Kidney capillary endothelial cell (primary cell): ENCODE data around the gene INSC.
A peak's percentile ranks its signal among the peaks of the same experiment; 100 is the strongest.

ENCODE experiments used
- DNase-seq: peaks from one replicate; pipeline ENCODE4 v3.0.0-alpha.2; 2018; ENCODE audit warnings: low spot score

The INSC gene

DNA sequence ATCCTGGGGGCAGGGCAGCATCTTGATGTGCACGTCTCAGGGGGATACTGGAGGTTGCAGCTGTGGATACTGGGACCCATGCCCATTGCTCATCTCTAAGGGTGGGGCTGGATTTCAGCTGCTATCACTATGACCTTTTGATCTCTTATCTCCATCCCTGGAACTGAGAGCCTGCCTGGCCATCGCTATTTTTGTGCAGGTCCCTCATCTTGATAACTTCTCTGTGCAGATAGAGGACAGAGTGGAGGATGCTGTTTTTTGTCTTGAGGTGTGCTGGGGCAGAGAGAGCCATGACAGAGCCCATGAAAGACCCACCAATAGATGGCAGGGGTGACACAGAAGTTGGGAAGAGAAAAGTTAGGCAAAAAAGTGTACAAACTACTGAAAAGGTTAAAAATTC lies 5.1 kb upstream of the INSC start:
- no peak for DNase-seq

DNA sequence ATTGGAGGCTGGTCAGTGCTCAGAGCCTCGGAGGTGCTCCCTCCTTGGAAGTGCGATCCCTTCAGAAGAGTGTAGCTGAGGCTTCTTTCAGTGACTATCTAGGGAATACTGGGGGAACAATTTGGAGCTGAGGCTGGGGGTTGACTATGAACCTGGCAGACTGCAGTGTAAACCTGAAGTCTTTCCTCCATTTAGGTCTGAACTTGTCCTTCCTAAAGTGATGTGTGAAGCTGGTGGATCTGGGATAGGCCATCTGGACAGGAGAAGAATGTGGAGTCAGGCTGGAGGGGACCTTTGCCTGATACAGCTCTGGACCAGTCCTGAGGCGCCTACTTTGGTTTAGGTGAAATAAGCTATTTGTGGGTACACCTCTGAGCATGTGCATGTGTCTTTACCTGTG lies 3.5 kb upstream of the INSC start:
- no peak for DNase-seq

DNA sequence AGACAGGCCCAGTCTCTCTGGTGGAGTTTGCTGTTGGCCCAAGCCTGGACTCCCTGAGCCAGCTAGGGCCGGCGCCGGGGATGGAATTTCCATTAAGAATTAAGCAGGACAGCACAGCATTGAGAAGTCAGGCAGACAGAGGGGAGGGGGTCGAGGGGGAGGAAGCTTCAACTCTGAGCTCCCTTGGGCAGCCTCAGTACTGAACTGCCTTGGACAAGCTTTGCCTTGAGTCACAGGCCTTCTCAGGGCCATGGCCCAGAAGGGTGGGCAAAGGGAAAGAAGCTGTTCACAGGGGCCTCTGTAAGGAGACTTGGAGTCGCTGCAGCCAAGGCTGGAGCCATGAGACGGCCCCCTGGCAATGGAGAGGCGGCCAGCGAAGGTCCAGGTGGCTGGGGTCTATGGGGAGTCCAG lies 2.6 kb upstream of the INSC start:
- no peak for DNase-seq

DNA sequence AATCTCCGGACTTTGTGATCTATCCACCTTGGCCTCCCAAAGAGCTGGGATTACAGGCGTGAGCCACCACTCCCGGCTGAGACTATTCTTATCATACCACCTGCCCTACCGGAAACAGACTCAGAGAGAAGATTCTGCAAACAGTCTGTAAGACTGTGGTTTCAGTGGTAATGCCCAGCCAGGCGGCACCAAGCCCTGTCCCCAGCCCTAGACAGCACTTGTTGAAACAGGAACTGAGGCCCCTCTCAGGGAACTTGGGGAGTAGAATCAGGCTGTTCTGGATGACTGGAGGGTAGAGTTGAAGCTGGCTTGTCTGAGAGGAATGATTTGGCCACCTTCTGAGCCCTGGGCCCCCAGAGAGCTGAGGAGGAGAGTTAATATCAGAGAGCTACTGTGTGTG lies 1.3 kb upstream of the INSC start:
- no peak for DNase-seq

DNA sequence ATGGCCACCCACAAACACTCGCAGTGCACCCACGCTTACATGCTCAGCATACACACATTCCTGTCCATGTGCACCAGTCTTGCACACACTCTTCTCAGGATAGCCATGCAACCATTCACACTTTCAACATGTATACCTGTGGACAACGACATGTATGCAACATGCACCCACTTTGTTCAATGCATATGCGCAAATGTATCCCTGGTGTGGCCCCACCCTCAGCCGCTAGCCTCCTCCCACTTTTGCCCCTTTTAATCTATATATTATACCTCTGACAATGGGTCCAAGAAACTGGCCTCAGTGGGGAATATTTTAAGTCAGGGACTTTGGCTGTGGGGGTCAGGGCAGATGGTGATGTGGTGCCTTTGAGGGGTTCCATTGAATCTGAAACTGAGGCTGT lies 963 bp downstream of the INSC start:
- DNase-seq, result no peak

DNA sequence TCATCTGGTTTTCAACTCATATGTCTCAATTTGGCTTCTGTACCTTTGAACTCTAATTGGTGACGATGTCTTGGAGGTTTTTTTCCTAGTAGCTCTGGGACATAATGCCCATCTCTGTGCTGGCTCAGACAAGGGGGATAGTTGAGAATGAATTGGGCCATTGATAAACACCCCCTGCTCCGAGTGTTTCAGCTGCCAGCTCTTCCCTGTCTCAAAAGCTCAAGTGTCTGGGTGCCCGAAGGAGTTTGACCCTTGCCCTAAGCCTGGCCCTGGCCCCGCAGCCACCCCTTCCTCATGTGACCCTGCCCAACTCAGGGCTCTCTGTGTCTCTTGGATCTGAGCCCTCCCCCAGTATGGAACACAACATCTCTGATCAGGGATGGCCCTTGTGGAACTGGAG lies 3.0 kb downstream of the INSC start:
- DNase-seq, result no peak

DNA sequence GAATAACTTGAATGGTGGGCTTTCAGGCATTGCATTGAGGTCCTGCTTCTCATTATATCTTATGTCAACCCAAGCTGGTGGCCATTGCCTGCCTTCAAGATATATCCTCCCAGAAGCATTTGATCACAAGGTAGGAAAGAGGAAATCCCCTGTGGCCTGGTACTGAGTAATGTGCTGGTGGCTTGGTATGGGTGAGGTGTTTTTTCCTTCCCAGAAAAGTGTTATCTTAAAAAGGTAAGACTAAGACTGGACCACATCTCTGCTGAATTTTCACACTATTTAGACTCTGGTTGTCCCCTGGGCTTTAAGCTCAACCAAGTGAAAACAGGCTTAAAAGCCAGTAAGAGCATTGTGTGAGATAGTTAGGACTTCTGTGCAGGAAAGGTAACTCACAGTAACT lies 3.7 kb downstream of the INSC start:
- no peak for DNase-seq

DNA sequence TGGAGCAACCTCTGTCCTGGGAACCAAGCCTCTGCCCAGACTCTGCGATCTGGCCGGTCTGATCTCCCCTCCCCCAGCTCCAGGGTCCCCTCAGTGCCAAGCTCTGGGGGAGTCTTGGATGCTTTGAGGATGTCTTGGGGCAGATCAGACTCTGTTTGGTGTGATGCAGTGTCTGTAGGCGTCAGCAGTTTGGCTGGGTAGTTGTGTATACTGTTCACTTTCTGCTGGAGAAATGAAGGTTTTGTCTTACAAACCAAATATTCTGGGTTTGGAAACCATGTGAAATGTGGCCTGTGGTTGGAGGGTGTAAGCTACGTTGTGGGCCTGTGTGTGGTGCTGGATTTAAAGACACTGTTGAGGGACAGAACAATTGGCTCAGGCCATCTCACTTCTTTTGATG lies 4.6 kb downstream of the INSC start:
- DNase-seq, result no peak

DNA sequence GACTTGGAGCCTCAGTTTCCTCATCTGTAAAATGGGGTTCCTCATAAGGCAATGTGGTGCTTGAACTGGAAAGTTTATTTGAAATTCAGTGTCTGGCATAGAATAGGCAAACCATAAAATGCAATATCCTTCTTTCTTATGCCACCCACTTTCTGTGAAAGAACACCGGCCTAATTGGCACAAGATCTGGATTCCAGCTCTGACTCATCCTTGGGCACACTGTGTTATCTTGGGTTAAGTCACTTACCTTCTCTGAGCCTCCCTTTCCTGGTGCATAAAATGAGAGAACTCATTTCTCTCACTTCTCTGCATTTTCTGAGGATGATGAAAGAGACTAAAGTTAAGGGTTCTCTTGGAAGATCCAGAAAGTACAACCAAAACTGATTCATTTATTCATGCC lies 5.1 kb downstream of the INSC start:
- no peak for DNase-seq

DNA sequence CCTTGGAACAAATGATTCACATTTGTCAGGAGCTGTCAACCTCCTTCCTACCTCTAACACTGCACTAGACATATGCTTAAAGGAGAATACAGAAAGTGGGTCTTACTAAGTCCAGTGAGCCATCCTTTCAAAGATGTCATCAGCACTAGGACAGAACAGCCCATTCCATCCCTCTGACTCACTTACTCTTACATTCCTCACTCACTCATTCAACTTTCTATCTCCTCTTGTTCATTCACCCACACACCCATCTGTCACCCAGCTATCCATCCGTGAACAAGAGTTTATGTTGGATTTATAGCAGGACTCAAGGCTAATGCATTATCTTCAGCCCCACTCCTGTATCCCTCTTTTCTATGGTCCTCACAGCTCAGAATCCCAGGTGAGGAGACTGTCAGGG lies 9.1 kb downstream of the INSC start:
- DNase-seq, result no peak

DNA sequence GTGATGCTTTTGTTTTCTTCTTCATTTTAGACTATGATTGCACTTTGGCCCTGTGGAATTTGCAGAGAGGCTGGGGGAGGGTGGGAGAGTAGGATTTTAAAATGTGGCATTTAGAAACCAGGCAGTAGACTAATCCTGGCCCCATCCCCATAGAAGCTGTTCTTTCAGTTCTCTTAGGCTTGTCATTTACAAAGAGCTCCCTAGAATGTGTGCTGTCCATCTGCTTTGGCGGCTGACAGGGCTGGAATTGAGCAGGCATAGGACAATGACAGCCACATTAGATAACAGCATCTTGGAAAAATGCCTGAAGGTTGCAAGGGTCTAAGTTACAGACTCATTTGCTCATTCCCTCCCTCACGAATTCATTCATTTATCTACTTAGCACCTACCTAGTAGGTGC lies 9.8 kb downstream of the INSC start:
- no peak for DNase-seq

DNA sequence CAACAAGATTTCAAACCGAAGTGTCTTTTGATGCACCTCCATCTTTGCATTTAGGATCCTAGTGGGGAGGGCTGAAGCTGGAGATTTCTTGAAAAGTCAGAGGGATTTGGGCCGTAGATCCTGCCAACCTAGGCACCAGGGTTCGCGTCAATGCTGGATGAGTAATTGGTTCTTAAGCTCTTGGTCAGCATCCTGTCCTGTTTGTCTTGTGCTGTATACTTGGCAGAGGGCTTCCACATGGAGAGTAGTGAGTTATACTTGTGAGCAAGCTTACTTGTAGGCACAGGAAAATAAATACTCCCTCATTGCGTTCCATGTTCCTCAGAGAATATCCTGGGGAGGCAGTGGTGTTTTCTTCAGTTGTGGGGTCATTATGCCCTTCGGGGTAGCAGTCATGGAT lies 12.6 kb downstream of the INSC start:
- peak; percentile 19 for DNase-seq

DNA sequence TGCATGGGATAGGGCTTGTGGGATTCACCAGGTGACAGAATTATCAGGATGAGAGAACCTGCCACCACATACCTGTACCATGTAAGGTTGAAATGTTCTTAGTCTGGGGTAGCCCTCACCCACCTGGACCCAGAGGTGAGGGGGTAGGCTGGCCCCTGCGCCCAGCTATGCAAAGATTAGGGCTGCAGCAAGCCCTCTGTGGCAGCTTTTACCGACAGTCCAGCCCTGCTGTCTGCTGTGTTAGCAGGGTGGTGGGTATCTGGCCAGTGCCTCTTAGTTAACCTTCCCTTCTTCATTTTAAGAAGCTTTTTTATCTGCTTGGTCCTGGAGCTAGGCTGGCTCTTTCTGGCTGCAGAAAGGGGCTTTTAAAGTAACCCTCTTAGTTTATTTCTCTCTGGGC lies 13.9 kb downstream of the INSC start:
- no peak for DNase-seq

DNA sequence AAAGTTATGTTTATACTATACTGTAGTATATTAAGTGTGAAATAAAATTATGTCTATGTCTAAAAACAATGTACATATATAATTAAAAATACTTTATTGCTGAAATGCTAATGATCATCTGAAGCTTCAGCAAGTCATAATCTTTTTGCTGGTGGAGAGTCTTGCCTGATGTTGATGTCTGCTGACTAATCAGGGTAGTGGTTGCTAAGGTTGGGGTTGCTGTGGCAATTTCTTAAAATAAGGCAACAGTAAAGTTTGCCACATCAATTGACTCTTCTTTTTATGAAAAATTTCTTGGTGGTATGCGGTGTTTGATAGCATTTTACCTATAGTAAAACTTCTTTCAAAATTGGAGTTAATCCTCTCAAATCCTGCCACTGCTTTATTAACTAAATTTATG lies 21.4 kb downstream of the INSC start:
- DNase-seq, result no peak

DNA sequence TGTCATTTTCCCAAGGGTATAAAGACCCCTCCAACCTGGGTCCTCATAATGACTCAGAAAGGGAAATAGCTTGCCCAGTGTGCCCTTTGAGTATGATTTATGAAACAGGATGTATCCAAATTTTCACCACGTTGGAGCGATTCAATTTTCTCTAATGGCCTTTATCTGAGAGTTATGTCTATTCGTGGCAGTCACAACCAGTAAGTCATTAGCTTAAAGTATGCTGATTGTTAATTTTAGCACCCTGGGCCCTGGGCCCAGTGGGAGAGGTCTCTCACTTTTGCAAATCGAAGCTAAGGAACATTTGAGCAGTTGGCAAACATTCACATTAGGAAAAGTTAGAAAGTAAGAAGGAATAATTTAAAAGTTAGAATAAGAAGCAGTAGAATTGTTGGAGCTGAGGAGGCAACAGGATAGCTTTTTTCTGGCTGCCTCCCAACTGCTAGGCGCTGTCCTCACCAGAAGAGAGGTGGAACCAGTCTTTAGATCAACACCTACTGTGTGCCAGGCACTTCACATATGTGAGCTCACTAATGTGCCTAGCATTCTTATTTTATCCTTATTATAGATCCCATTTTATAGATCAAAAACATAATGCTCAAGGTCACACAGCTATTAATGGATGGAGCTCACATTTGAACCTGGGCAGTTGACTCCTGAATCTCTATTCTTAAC lies 24.5 kb downstream of the INSC start:
- no peak for DNase-seq

DNA sequence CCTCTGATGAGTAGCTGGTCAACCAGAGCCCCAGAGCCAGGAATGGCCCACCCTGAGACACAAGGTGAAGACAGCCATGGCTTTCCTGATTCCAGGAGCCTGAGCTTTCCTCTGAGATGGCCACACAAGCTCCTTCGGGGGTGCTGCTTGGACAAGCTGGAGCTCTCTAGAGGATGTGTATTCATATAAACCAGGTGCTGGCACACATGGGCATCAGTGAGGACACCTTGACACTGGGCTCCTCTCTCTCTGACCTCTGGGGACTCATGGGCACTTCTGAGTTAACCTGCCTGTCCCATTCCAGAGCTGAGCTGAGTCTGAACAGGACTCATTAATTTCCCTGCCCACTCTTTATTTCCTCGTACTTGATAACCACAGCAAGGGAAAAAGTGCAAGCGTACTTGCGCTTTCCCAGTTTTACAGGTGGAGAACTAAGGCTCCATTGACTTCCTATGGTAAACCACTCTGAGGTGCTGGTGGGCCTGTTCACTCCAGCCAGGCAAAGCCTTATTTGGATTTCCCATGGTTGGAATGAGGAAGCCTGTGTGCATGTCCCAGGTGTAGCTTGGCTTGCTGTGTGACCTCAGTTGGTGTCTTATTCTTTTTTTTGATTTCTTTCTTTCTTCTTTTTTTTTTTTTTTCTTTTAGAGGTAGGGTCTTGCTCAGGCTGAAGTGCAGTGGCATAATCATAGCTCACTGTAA lies 25.4 kb downstream of the INSC start:
- DNase-seq, result no peak

DNA sequence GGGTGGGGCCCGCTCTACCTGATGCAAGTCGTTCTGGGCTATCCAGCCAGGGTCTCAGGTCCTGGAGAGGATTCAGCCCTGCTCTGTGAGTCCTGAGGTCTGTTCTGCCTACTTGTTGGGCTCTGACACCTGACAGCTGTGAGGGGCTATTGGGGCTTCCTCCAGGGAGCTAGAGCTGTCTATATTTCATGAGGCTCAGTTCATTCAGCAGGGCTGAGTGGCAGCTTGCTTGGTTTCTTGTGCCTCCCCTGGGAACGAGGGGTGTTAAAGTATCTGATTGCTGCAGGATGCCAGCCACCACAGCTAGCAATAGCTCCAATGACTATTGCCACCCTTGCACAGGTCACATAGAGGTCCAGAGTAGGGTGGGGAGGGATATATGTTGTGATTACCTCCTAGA lies 26.7 kb downstream of the INSC start:
- no peak for DNase-seq

DNA sequence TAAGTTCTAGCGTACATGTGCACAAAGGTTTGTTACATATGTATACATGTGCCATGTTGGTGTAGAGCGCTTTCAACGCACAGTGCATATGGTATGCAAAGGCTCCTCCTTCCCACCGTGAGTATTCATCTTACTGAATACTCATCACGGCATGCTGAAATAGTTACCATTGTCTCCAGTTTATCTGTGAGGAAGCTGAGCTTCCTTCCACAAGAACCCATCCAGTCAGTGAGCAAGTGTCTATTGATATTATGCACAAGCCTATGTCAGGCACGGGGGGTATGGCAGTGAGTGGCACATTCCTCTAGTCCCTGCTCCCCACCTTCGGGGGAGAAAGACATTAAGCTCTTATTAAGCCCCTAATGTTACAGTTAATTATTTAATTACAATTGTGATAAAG lies 28.1 kb downstream of the INSC start:
- DNase-seq, result no peak

DNA sequence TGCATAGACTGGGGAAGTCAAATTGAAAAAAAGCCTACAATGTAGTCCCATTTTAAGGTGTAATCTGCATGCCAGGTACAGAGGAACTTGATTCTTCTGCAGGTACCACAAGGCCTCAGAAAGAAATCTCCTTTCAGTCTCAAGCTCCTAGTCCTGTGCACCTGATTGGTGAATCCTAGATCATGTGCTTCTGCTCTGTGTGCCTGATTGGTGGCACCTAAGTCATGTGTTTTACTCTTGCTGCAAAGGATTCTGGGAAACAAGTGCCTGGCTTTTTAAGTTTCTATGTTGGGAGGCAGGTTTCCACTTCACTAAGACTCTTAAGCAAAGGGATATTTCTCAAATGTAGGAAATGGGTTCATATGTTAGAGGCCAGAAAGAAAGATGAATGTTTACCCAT lies 29.1 kb downstream of the INSC start:
- DNase-seq, result no peak

DNA sequence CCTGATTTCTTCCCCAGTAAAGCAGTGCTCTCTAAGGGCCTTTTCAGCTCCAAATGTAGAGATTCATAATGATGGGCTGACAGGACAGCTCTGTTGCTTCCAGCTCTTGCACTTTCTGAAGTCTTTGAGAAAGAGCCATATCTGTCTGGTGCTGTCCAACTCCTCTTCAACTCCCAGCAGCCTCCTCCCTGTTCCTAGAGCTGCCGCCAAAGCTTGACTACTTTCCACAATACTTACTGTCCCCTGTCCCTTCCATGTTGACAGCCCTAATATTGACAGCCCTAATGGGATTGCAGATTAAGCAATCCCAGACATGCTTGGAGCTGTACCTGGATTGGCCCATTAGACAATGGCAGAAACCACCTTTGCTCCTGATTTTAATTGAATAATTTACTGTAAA lies 29.6 kb downstream of the INSC start:
- DNase-seq, result no peak

DNA sequence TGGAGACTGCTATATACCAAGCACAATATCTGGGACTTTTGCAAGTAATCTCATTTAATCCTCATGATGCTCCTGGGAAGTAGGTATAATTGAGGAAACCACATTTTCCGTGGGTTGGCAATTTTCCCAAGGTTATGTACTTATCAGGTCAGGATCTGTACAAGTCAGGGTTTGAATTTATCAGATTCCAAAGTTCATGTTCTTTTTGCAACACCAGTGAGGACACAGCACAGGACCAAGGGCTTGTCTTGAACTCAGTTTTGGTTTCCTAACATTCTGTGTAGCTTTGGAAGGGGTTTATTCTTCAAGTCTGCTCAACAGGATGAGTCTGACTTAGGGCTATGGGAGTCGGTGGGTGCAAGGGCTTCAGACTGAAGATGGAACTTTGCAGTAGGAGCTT lies 30.4 kb downstream of the INSC start:
- no peak for DNase-seq

DNA sequence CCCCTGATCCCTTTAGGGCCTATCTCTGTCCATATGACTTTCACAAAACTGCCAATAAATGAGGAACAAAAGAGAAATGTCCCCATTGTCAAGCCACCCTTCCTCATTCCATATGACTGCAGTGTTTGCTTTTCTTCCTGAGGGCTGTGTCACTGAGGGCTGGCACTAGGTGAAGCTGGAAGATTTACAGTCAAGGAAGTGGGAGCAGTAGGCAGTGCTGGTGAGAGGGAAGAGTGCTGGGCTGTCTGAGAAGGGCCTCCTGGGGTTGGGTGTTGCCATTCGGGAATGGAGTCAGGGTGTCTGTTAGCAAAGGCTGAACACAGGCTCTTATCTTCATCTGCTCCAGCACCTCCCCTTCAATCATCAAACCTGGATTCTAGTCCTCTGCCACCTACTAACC lies 30.9 kb downstream of the INSC start:
- no peak for DNase-seq

DNA sequence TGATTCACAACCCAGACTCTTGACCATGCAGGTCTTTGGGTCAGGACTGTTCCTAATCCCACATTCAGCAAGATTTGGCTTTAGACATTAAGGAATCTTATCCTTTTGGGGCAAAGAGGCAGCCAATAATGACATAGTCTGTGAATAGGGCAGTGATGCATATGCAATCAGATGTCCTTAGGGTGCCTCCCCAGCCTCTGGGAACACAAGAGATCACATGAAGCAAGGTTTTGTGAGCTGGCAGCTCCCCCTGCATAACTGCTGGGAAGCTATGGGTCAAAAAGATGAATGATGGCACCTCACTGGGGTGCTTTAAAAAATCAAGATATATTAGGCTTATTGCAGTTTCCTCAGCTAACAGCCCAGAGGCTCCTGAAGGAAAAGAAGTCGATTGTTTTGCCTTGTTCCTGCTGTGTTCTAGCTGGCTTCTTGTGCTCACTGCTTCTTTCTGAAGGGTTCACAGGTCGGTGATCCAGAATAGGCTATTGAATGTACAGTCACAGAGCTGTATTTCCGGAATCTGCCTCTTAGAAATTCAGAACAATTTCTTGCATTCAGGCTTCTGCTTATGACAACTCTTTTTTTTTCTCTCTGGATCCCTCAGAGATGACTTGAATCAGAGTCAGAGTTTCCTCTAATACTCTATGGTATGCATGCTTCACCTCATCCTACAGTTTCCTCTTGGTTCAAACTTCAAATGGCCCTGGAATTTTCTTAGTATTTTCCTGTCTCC lies 31.7 kb downstream of the INSC start:
- DNase-seq, result peak; percentile 47

DNA sequence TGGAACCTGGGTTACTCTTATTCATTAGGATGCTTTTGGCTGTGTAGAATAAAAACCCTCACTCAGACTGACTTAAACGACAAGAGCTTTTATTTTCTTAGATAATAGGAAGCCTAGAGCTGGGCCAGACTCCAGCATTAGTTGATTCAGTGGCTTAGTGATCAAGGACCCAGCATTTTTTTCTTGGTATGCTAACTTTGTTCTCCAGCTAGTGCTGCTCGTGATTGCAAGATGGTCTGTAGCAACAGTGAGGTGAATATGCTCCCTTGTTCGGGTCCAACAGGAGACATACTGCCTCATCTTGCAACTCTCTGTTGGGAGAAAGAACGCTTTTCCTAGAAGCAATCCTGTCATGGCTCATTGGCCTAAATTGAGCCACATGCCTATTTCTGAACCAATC lies 33.4 kb downstream of the INSC start:
- DNase-seq, result no peak
